Left lung (tissue), 10 donors: ENCODE results near the gene KRTAP4-5. TPM values are rescaled to one million over a fixed set of nuclear protein-coding genes. Genes with fewer than 3 reads are reported as not detected.
"Not testable (repeated sequence)": the region's sequence is repeated elsewhere in the genome, so short reads cannot be mapped to it uniquely, and the experiment has no call there.

Experiments
- ATAC-seq: fragments of 200-7000 bp; cut with Tn5 transposase; one replicate; pipeline ENCODE4 v1.9.1; 2020; ENCODE audit warnings: moderate library complexity
- DNase-seq, 4 donors: peaks; one replicate each; pipeline ENCODE4 v3.0.0-alpha.2; 2013 to 2020
- H3K27ac ChIP-seq, 2 donors: fragments of 200-600 bp; sonication (generic) in 1 of 2; one replicate each; pipeline versions ENCODE4 v1.5.0 to v1.8.0; 2020 to 2021
- H3K27me3 ChIP-seq, 2 donors: fragments of 200-600 bp; sonication (generic) in 1 of 2; one replicate each; pipeline versions ENCODE4 v1.5.0 to v1.8.0; 2020 to 2021
- H3K36me3 ChIP-seq, 2 donors: fragments of 200-600 bp; sonication (generic) in 1 of 2; one replicate each; pipeline versions ENCODE4 v1.5.0 to v1.8.0; 2020 to 2021
- H3K4me1 ChIP-seq, 2 donors: fragments of 200-600 bp; one replicate each; pipeline ENCODE4 v1.8.0; 2021
- H3K4me3 ChIP-seq, 2 donors: fragments of 200-600 bp; sonication (generic) in 1 of 2; one replicate each; pipeline versions ENCODE4 v1.5.0 to v1.8.0; 2020 to 2021; ENCODE audit warnings: mild to moderate bottlenecking in 1 of 2
- H3K9me3 ChIP-seq, 2 donors: fragments of 200-600 bp; sonication (generic) in 1 of 2; one replicate each; pipeline versions ENCODE4 v1.5.0 to v1.8.0; 2020 to 2021
- CTCF ChIP-seq, 2 donors: fragments of 200-600 bp; sonication (generic) in 1 of 2; IDR thresholded peaks; one replicate each; pipeline versions ENCODE4 v1.5.0 to v1.8.0; 2021; ENCODE audit warnings: antibody characterized with exemption in 2 of 2
- intact Hi-C, 2 donors: fragments of 100-400 bp; cut with DNase I; formaldehyde crosslinking; loops; one replicate each; pipeline versions ENCODE4 v1.11.2 to v1.14.2; 2022
- polyA plus RNA-seq, 6 donors: library from polyadenylated mRNA; unstranded; fragments of 120-200 nt; gene quantifications; one replicate each; pipeline ENCODE4 v1.2.1, GENCODE V29; 2013; ENCODE audit not compliant: insufficient read length in 6 of 6
- total RNA-seq, 2 donors: library from RNA; stranded (reverse); fragmentation: NEBNext Ultra II Directional; extraction: Animal tissue kit (Norgen Biotek cat#: 25700); gene quantifications; one replicate each; pipeline ENCODE4 v1.2.1, GENCODE V29; 2021
- donor health status: DM: no; HTN: yes; CAD: no.
- donor health status: DM: no; HTN: no; CAD: no.

KRTAP4-5 gene
- total and polyA plus RNA-seq, 8 donors: not detected

DNA sequence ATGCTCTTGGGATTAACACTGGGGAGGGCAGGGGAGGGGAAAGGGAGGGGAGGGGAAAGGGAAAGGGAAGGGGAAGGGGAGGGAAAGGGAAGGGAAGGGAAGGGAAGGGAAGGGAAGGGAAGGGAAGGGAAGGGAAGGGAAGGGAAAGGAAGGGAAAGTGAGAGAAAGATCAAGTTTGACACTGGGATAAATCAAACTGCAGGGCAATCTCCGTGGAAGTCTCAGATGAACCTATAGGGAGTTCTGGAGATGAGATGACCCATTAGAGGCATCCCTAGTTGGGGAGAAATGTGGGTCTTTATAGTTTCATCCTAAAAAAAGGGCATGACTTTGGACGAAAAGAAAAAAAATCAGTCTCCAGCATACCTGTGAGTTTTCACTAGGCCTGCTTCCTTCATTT lies 27.9 kb downstream of the KRTAP4-5 start:
- H3K27me3 ChIP-seq: peaks cover 0 to 8% of the 10 kb centered on the region in 2 donors
- no peaks in the 10 kb centered on the region for H3K36me3 ChIP-seq
- intact Hi-C loops: no loop called here
- no peak overlapping the region for H3K27ac ChIP-seq
- no peak for DNase-seq
- no peak overlapping the region for H3K4me3 ChIP-seq
- H3K4me1 ChIP-seq: no peaks in the 10 kb centered on the region
- ATAC-seq: no peak
- no peak for TF ChIP-seq CTCF (IDR thresholded peaks at IDR 0.05)
- no peaks in the 10 kb centered on the region for H3K9me3 ChIP-seq

- DNase-seq, H3K9me3 ChIP-seq, H3K27me3 ChIP-seq, H3K27ac ChIP-seq, intact Hi-C loops, H3K36me3 ChIP-seq, H3K4me3 ChIP-seq, H3K4me1 ChIP-seq, ATAC-seq: not testable (repeated sequence)
Measured at GRCh38 chr17:41119696-41120690, 29.6 kb downstream of the KRTAP4-5 start.

GRCh38 chr17:41118721-41119120 lies 30.9 kb downstream of the KRTAP4-5 start:
- intact Hi-C loops: no loop called here
- peaks cover 0 to 7% of the 10 kb centered on the region in 2 donors for H3K27me3 ChIP-seq
- H3K27ac ChIP-seq: no peak overlapping the region
- no peaks in the 10 kb centered on the region for H3K36me3 ChIP-seq
- H3K4me3 ChIP-seq: no peak overlapping the region
- TF ChIP-seq CTCF (IDR thresholded peaks at IDR 0.05): no peak
- H3K9me3 ChIP-seq: no peaks in the 10 kb centered on the region
- H3K4me1 ChIP-seq: no peaks in the 10 kb centered on the region
- ATAC-seq (no peak), DNase-seq (no peak)

DNA sequence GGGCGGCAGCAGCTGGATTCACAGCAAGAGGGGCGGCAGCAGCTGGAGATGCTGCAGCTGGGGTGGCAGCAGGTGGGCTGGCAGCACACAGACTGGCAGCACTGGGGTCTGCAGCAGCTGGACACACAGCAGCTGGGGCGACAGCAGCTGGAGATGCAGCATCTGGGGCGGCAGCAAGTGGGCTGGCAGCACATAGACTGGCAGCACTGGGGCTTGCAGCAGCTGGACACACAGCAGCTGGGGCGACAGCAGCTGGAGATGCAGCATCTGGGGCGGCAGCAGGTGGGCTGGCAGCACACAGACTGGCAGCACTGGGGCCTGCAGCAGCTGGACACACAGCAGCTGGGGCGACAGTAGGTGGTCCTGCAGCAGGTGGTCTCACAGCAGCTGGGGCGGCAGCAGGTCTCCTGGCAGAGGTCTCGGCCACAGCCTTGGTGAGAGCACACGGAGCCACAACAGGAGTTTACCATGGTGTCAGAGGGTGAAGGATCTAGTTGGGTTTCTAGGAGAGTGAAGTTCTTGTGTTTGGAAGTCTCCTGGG lies 31.7 kb downstream of the KRTAP4-5 start, which contains the start of gene KRTAP4-11:
Gene KRTAP4-11, minus strand, starts transcription at position 528 of the 541 bp plus-strand sequence. Its CDS starts 58 bp downstream, at position 470.
- H3K36me3 ChIP-seq, H3K27me3 ChIP-seq, H3K4me1 ChIP-seq, H3K4me3 ChIP-seq, H3K9me3 ChIP-seq, intact Hi-C loops, H3K27ac ChIP-seq, ATAC-seq, DNase-seq: not testable (repeated sequence)

GRCh38 chr17:41116297-41116696 lies 33.3 kb downstream of the KRTAP4-5 start:
- H3K36me3 ChIP-seq: no peaks in the 10 kb centered on the region
- no peak for TF ChIP-seq CTCF (IDR thresholded peaks at IDR 0.05)
- DNase-seq: no peak
- intact Hi-C loops: no loop called here
- peaks cover 0 to 7% of the 10 kb centered on the region in 2 donors for H3K27me3 ChIP-seq
- ATAC-seq: no peak
- no peak overlapping the region for H3K4me3 ChIP-seq
- no peaks in the 10 kb centered on the region for H3K4me1 ChIP-seq
- no peak overlapping the region for H3K27ac ChIP-seq
- no peaks in the 10 kb centered on the region for H3K9me3 ChIP-seq

GRCh38 chr17:41111151-41111885 lies 38.3 kb downstream of the KRTAP4-5 start:
- no peak for ATAC-seq
- DNase-seq: no peak
- H3K27ac ChIP-seq: no peak overlapping the region
- intact Hi-C loops: no loop called here
- H3K9me3 ChIP-seq: no peaks in the 10 kb centered on the region
- no peak overlapping the region for H3K4me3 ChIP-seq
- H3K36me3 ChIP-seq: no peaks in the 10 kb centered on the region
- H3K27me3 ChIP-seq: peaks cover 0 to 7% of the 10 kb centered on the region in 2 donors
- no peak for TF ChIP-seq CTCF (IDR thresholded peaks at IDR 0.05)
- no peaks in the 10 kb centered on the region for H3K4me1 ChIP-seq

GRCh38 chr17:41108728-41109386 lies 40.8 kb downstream of the KRTAP4-5 start:
- ATAC-seq, H3K4me3 ChIP-seq, H3K27ac ChIP-seq, H3K9me3 ChIP-seq, H3K4me1 ChIP-seq, intact Hi-C loops, DNase-seq, H3K36me3 ChIP-seq, H3K27me3 ChIP-seq: not testable (repeated sequence)
